Neuronal stem cell (in vitro differentiated cells): ENCODE measurements around the gene FBXO33.

Source experiments
- DNase-seq: peaks from one replicate; pipeline ENCODE4 v3.0.0-alpha.2; 2013; ENCODE audit warnings: low spot score
- H2AFZ ChIP-seq: one replicate; pipeline ENCODE4 v1.6.1; 2013; ENCODE audit warnings: mild to moderate bottlenecking, low read length, inconsistent platforms
- H2AK5ac ChIP-seq: 2 replicates; pipeline ENCODE4 v1.6.1; 2013; ENCODE audit warnings: low read depth, mild to moderate bottlenecking, inconsistent platforms, low read length, moderate library complexity, mixed read lengths
- H2BK120ac ChIP-seq: 2 replicates; pipeline ENCODE4 v1.6.1; 2013; ENCODE audit warnings: low read depth, mild to moderate bottlenecking, inconsistent platforms, low read length, moderate library complexity, mixed read lengths
- H2BK12ac ChIP-seq: one replicate; pipeline ENCODE4 v1.6.1; 2013; ENCODE audit warnings: low read length, inconsistent platforms
- H2BK15ac ChIP-seq: 2 replicates; pipeline ENCODE4 v1.6.1; 2013; ENCODE audit warnings: mild to moderate bottlenecking, low read length, inconsistent platforms, mixed read lengths
- H2BK5ac ChIP-seq: one replicate; pipeline ENCODE4 v1.6.1; 2013; ENCODE audit warnings: inconsistent platforms, mild to moderate bottlenecking, low read length, moderate library complexity
- H3K14ac ChIP-seq: one replicate; pipeline ENCODE4 v1.6.1; 2013; ENCODE audit warnings: low read length, inconsistent platforms
- H3K18ac ChIP-seq: 2 replicates; pipeline ENCODE4 v1.6.1; 2013; ENCODE audit warnings: low read length, inconsistent platforms
- H3K23ac ChIP-seq: 2 replicates; pipeline ENCODE4 v1.6.1; 2013; ENCODE audit warnings: low read depth, mild to moderate bottlenecking, mixed read lengths, low read length, inconsistent platforms; ENCODE audit not compliant: poor library complexity
- H3K27ac ChIP-seq: replicated peaks from 3 replicates; pipeline ENCODE4 v1.5.1; 2013; ENCODE audit warnings: low read length, inconsistent platforms
- H3K27me3 ChIP-seq, 3 experiments: 2 replicates each; pipeline ENCODE4 v1.6.1; 2013; ENCODE audit warnings: low read length in 3 of 3, mild to moderate bottlenecking in 2 of 3, inconsistent platforms in 1 of 3, low read depth in 1 of 3, mixed read lengths in 1 of 3, moderate library complexity in 1 of 3; ENCODE audit not compliant: control insufficient read depth in 3 of 3, insufficient read depth in 3 of 3
- H3K36me3 ChIP-seq, 2 donors: replicated peaks in 1 of 2; 2 replicates each; pipeline ENCODE4 v1.6.1; 2013; ENCODE audit warnings: low read length in 2 of 2; ENCODE audit not compliant: control insufficient read depth in 2 of 2, insufficient read depth in 2 of 2
- H3K4ac ChIP-seq: 2 replicates; pipeline ENCODE4 v1.6.1; 2013; ENCODE audit warnings: inconsistent platforms, mild to moderate bottlenecking, low read length, moderate library complexity
- H3K4me1 ChIP-seq, 2 donors: 1 replicate in 1 of 2; 2 replicates in 1 of 2; pipeline ENCODE4 v1.6.1; 2013; ENCODE audit warnings: low read length in 2 of 2, low read depth in 1 of 2; ENCODE audit not compliant: control insufficient read depth in 2 of 2, insufficient read depth in 1 of 2
- H3K4me2 ChIP-seq: one replicate; pipeline ENCODE4 v1.6.1; 2013; ENCODE audit warnings: mild to moderate bottlenecking, low read length, inconsistent platforms; ENCODE audit not compliant: insufficient read depth, poor library complexity, severe bottlenecking
- H3K4me3 ChIP-seq, 2 donors: 2 replicates each; pipeline ENCODE4 v1.5.1; 2013; ENCODE audit warnings: low read length in 2 of 2, mild to moderate bottlenecking in 2 of 2, inconsistent platforms in 1 of 2, moderate library complexity in 1 of 2
- H3K79me1 ChIP-seq: one replicate; pipeline ENCODE4 v1.6.1; 2013; ENCODE audit warnings: low read depth, mild to moderate bottlenecking, inconsistent platforms, low read length, moderate library complexity
- H3K9ac ChIP-seq: one replicate; pipeline ENCODE4 v1.6.1; 2013; ENCODE audit warnings: mild to moderate bottlenecking, low read depth, low read length, inconsistent platforms; ENCODE audit not compliant: poor library complexity
- H3K9me3 ChIP-seq, 2 donors: replicated peaks in 1 of 2; 2 replicates each; pipeline versions ENCODE3 to v1.6.1; 2013; ENCODE audit warnings: low read length in 2 of 2, mild to moderate bottlenecking in 2 of 2, inconsistent platforms in 1 of 2, low read depth in 1 of 2, mixed read lengths in 1 of 2, moderate library complexity in 1 of 2; ENCODE audit not compliant: control insufficient read depth in 2 of 2, insufficient read depth in 1 of 2
- H4K8ac ChIP-seq: one replicate; pipeline ENCODE4 v1.6.1; 2013; ENCODE audit warnings: low read depth, mild to moderate bottlenecking, inconsistent platforms, low read length, moderate library complexity
- H4K91ac ChIP-seq: one replicate; pipeline ENCODE4 v1.6.1; 2013; ENCODE audit warnings: low read length, low read depth, mild to moderate bottlenecking, inconsistent platforms; ENCODE audit not compliant: poor library complexity
- WGBS, 2 donors: extraction: QIAGEN DNeasy Blood & Tissue Kit; methylation state at CpG; one replicate each; pipeline ENCODE4 v1.1.7; 2013; ENCODE audit warnings: missing lambda C conversion rate in 2 of 2, mixed read lengths in 1 of 2; ENCODE audit not compliant: insufficient read length in 2 of 2, insufficient replicate concordance in 1 of 2; ENCODE audit errors: extremely low coverage in 2 of 2; 5-methylcytosine and 5-hydroxymethylcytosine counted together

Gene FBXO33

DNA sequence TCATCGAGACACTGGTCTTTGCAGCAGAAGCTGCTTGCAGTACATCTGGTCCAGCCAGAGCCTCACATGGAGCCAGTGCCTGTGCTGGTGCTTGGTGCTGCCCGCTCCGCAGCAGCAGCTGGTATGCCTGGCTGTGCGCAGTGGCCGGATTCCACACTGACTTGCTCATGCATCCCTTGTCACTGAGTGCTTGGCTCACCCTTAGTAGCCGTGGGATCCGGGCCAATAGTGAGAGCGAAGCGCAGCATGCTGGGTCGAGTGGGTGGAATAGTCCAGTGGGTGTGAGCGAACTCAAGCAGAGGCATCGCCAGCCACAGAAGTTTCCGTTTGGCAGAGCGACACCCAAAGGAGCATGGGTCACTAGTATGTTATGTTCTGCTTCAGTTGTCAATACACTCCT is 10.1 kb upstream of the FBXO33 start:
- no peak overlapping the region for H2BK5ac ChIP-seq
- H2BK15ac ChIP-seq, result no peak overlapping the region
- H3K9me3 ChIP-seq, result peaks cover 0 to 3% of the 10 kb centered on the region in 2 donors
- H3K4ac ChIP-seq, result no peak overlapping the region
- H2BK12ac ChIP-seq, result no peak overlapping the region
- H3K14ac ChIP-seq, result no peak overlapping the region
- H2AK5ac ChIP-seq, result no peak overlapping the region
- H4K91ac ChIP-seq, result no peak overlapping the region
- no peak overlapping the region for H2AFZ ChIP-seq
- H3K4me1 ChIP-seq, result no peaks in the 10 kb centered on the region
- H3K36me3 ChIP-seq, result no peaks in the 10 kb centered on the region
- no peak overlapping the region for H3K27ac ChIP-seq
- no peak overlapping the region for H4K8ac ChIP-seq
- peak overlapping the region in 1 of 2 donors; percentile 45 for H3K4me3 ChIP-seq
- H3K9ac ChIP-seq, result peak overlapping the region; percentile 63
- H3K18ac ChIP-seq, result no peak overlapping the region
- no peak overlapping the region for H3K4me2 ChIP-seq
- WGBS, 2 donors, result no CpG with 5 or more reads among the region's 14 CpGs
- H3K27me3 ChIP-seq, result no peaks in the 10 kb centered on the region
- peaks cover 1% of the 10 kb centered on the region for H3K79me1 ChIP-seq
- no peak overlapping the region for H3K23ac ChIP-seq
- DNase-seq, result no peak
- no peak overlapping the region for H2BK120ac ChIP-seq

DNA sequence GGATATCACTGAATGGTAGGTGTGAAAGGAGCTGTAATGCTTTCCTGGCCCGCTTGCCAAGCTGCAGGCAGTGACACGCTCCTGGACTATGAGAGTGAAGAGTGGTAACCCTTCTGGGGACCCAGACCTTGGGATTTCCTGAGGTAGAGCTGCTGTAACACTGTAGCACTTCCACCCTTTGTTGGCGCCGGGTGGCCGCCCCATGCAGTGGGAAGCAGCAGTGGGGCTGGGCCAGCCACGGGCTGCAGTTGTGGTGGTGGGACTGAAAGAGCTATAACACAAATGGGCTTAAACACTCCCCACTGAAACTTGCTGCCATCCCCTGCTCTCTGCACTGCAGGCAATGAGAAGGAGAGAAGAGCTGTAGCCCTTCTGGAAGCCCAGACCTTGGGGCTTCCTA is 9.6 kb upstream of the FBXO33 start:
- H3K9ac ChIP-seq, result no peak overlapping the region
- no peak overlapping the region for H2AK5ac ChIP-seq
- no peaks in the 10 kb centered on the region for H3K27me3 ChIP-seq
- no peak overlapping the region for H2BK120ac ChIP-seq
- no peak overlapping the region for H3K14ac ChIP-seq
- no peak overlapping the region for H2BK15ac ChIP-seq
- H3K4me2 ChIP-seq, result no peak overlapping the region
- no peaks in the 10 kb centered on the region for H3K4me1 ChIP-seq
- no peak overlapping the region for H2BK5ac ChIP-seq
- H3K27ac ChIP-seq, result no peak overlapping the region
- peaks cover 1% of the 10 kb centered on the region for H3K79me1 ChIP-seq
- no peak overlapping the region for H2AFZ ChIP-seq
- H4K91ac ChIP-seq, result no peak overlapping the region
- H3K36me3 ChIP-seq, result no peaks in the 10 kb centered on the region
- H2BK12ac ChIP-seq, result no peak overlapping the region
- H3K4me3 ChIP-seq, result no peak overlapping the region
- no peak for DNase-seq
- no CpG with 5 or more reads among the region's 6 CpGs for WGBS, 2 donors
- no peak overlapping the region for H3K18ac ChIP-seq
- peaks cover 0 to 3% of the 10 kb centered on the region in 2 donors for H3K9me3 ChIP-seq
- H3K4ac ChIP-seq, result no peak overlapping the region
- no peak overlapping the region for H3K23ac ChIP-seq
- no peak overlapping the region for H4K8ac ChIP-seq

DNA sequence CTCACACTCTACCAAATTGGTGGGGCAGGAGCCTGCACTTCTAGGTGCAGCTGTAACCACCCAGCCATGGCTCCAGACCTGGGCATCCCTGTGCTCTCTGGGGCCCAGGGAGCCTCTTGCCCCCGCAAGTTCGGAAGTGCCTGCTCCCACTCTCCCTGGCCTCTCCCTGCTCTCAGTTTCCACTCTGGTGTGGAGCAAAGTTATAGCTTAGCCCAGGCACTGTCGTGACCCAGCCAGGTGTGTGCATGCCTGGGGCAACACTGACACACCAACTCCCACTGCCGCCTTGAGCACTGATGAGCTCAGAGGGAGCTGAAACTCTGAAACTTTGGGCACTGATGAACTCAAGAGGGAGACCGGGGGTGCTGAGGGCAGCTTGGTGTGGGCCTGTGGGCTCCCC is 8.7 kb upstream of the FBXO33 start:
- Histone ChIP-seq H2BK120ac (no peak overlapping the region), H2BK5ac (no peak overlapping the region), H3K4me1 (no peaks in the 10 kb centered on the region), H3K9me3 (peaks cover 0 to 3% of the 10 kb centered on the region in 2 donors), H3K36me3 (no peaks in the 10 kb centered on the region), H3K27me3 (no peaks in the 10 kb centered on the region), H3K4ac (no peak overlapping the region), H2AK5ac (no peak overlapping the region), H2BK15ac (no peak overlapping the region), H3K9ac (no peak overlapping the region), H3K27ac (no peak overlapping the region), H3K14ac (no peak overlapping the region), H3K79me1 (peaks cover 1% of the 10 kb centered on the region), H3K23ac (no peak overlapping the region), H2AFZ (no peak overlapping the region), H3K18ac (no peak overlapping the region), H3K4me2 (no peak overlapping the region), H4K91ac (no peak overlapping the region), H2BK12ac (no peak overlapping the region), H3K4me3 (no peak overlapping the region), H4K8ac (no peak overlapping the region)
- WGBS, 2 donors, result no CpG with 5 or more reads among the region's 5 CpGs
- DNase-seq, result no peak

DNA sequence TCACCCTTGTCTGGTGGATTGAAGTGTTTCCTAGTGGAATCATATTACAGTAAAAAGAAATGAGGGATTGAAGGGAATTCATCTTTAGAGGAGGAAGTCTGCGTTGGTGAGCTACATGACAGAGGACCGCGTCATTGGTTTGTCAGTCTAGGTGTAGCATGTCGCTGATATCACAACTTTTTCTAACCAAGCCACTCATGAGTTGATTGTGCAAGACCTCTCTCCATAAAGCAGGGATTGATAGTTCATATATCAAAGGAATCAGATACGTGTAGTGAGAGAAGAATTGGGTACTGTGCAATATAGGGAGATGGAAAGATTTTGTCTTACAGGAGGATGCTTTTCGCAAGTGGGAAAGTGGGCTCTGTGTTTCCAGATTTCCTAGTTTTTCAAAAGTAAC is 3.0 kb upstream of the FBXO33 start:
- Histone ChIP-seq H3K4me3 (no peak overlapping the region), H3K79me1 (peaks cover 6% of the 10 kb centered on the region), H3K4me2 (no peak overlapping the region), H3K27ac (no peak overlapping the region), H3K14ac (no peak overlapping the region), H4K91ac (no peak overlapping the region), H3K9ac (no peak overlapping the region), H3K27me3 (peaks cover 0 to 2% (median 0%) of the 10 kb centered on the region in 3 experiments), H3K23ac (no peak overlapping the region), H3K18ac (no peak overlapping the region), H4K8ac (no peak overlapping the region), H3K9me3 (no peaks in the 10 kb centered on the region), H2BK12ac (no peak overlapping the region), H2AFZ (no peak overlapping the region), H3K36me3 (no peaks in the 10 kb centered on the region), H3K4ac (no peak overlapping the region), H3K4me1 (peaks cover 4 to 10% of the 10 kb centered on the region in 2 donors), H2AK5ac (no peak overlapping the region), H2BK5ac (no peak overlapping the region), H2BK15ac (no peak overlapping the region), H2BK120ac (no peak overlapping the region)
- no peak for DNase-seq
- WGBS, 2 donors, result no CpG with 5 or more reads among the region's 6 CpGs
